PFSK-1 (cell line): ENCODE results near the gene HSPA2.

Source experiments
- POLR2AphosphoS5 ChIP-seq: IDR thresholded peaks from 2 replicates; pipeline ENCODE4 v1.6.1; 2012; ENCODE audit warnings: low read depth, mild to moderate bottlenecking, control low read depth, low read length, moderate library complexity
- REST ChIP-seq, 2 experiments: IDR thresholded peaks; 2 replicates each; pipeline versions ENCODE4 v1.6.1 to v1.8.0; 2011 to 2012; ENCODE audit warnings: low read depth in 2 of 2, low read length in 2 of 2, control low read depth in 1 of 2, inconsistent platforms in 1 of 2, mild to moderate bottlenecking in 1 of 2, moderate library complexity in 1 of 2; ENCODE audit not compliant: insufficient read depth in 1 of 2
- TAF1 ChIP-seq: IDR thresholded peaks from 2 replicates; pipeline ENCODE4 v1.6.1; 2012; ENCODE audit warnings: low read length, control low read depth, borderline replicate concordance; ENCODE audit not compliant: insufficient read depth

GRCh38 chr14:64554556-64554955 is 14.0 kb downstream of the HSPA2 start:
- no peak for TF ChIP-seq REST (IDR thresholded peaks at IDR 0.05; ENCODE audit: insufficient read depth in 1 of 2, low read depth in 2 of 2, low read length in 2 of 2)
- TF ChIP-seq POLR2AphosphoS5: no peak
- no peak for TF ChIP-seq TAF1
